Measurements from ENCODE around the gene RNF207. TPM values are rescaled to one million over a fixed set of nuclear protein-coding genes. Genes with fewer than 3 reads are reported as not detected.

The RNF207 gene
- total RNA-seq, 1 donor from 2014 or later, result 53.5 TPM

DNA sequence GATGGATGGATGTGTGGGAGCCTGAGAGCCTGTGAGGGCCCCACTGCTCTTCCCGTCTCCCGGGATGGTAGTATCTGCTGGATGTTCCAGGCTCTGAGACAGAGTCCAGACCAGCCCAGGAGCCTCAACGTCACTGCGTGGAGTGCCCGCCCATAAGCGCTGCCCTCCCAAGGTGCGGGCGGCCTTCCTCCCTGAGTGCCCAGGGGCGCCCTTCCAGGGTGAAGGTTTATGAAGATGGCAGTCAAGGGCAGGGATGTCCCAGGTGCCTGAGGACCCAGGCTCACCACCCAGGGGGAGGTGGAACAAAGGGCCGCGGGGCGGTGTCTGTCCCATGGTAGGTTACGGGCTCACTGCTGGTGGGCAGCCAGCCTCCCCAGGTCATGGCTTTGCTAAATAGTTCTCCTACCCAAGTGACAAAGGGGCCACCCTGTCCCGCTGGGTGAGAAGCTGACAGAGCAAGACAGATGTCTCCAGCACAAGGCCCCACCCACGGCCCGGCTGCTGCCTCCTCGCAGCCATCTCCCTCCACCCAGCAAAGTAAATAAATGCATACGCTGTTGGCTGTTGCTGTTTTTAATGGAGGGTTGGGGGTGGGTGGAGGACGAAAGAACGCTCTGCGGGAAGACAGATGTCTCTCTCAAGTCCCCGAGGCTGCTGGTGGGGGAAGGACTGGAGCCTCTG lies 63.9 kb downstream of the RNF207 start:
- no peak for DNase-seq (ENCODE audit: low read depth)

DNA sequence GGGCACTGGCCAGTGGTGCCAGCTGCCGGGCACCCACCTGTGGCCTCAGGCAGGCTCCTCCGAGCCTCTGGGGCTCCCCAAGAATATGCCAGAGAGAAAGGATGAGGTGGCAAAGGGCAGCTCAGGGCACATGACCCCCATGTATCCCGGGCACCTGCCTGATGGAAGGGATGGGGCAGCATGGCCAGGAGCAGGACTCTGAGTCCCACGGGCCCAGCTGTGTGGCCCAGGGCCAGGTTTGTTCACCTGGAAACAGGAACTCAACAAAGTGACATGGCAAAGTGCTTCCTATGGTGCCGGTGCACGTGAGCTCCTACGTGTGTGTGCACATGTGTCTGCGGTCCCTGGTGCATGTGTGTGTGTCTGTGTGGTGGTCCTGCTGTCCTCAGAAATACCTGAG lies 64.5 kb downstream of the RNF207 start:
- DNase-seq (ENCODE audit: low read depth), result no peak

Other genes with a start within 250 kb of the RNF207 start
- 4.0 and 14.3 TPM in 2 replicates for gene NPHP4, start 213.7 kb upstream of the RNF207 start, total RNA-seq
- gene KCNAB2, start 160.2 kb upstream of the RNF207 start, total RNA-seq, result 0.69 and 2.3 TPM in 2 replicates
- 1.2 TPM in 1 of 2 replicates, not detected in the other for gene CHD5, start 25.8 kb upstream of the RNF207 start, total RNA-seq
- 160 and 174 TPM in 2 replicates for gene RPL22, start 6.5 kb upstream of the RNF207 start, total RNA-seq
- 81.1 and 107 TPM in 2 replicates for gene ICMT, start 29.8 kb downstream of the RNF207 start, total RNA-seq
- gene HES3, start 38.1 kb downstream of the RNF207 start, total RNA-seq, result not detected in 2 replicates
- 1.9 and 4.8 TPM in 2 replicates for gene GPR153, start 55.0 kb downstream of the RNF207 start, total RNA-seq
- 17.9 and 23.1 TPM in 2 replicates for gene ACOT7, start 187.6 kb downstream of the RNF207 start, total RNA-seq
- gene HES2, start 213.8 kb downstream of the RNF207 start, total RNA-seq, result 5.8 and 13.0 TPM in 2 replicates
- gene ESPN, start 218.7 kb downstream of the RNF207 start, total RNA-seq, result 0.25 TPM in 1 of 2 replicates, not detected in the other

Measured in renal cortical epithelial cell (primary cell).